H9 (cell line): ENCODE data around the gene PCID2. TPM values are rescaled to one million over a fixed set of nuclear protein-coding genes. Genes with fewer than 3 reads are reported as not detected.

Experiments used
- DNase-seq: peaks from one replicate; pipeline ENCODE4 v3.0.0-alpha.2; 2017
- H2AFZ ChIP-seq: one replicate; pipeline ENCODE4 v1.6.1; 2013; ENCODE audit warnings: mild to moderate bottlenecking, low read length, control low read depth, moderate library complexity
- H2AK5ac ChIP-seq: 2 replicates; pipeline ENCODE4 v1.6.1; 2013; ENCODE audit warnings: low read length, control low read depth, mixed read lengths; ENCODE audit not compliant: insufficient read length
- H2BK120ac ChIP-seq: one replicate; pipeline ENCODE4 v1.6.1; 2013; ENCODE audit warnings: low read depth, mild to moderate bottlenecking, low read length, control low read depth, inconsistent platforms; ENCODE audit not compliant: poor library complexity, severe bottlenecking
- H2BK12ac ChIP-seq: 2 replicates; pipeline ENCODE4 v1.6.1; 2013; ENCODE audit warnings: low read length, control low read depth, mixed read lengths, low read depth; ENCODE audit not compliant: insufficient read length
- H2BK15ac ChIP-seq: 2 replicates; pipeline ENCODE4 v1.6.1; 2013; ENCODE audit warnings: low read depth, low read length, control low read depth
- H2BK20ac ChIP-seq: one replicate; pipeline ENCODE4 v1.6.1; 2013; ENCODE audit warnings: low read depth, mild to moderate bottlenecking, low read length, control low read depth, inconsistent platforms; ENCODE audit not compliant: poor library complexity, severe bottlenecking
- H2BK5ac ChIP-seq: 2 replicates; pipeline ENCODE4 v1.6.1; 2013; ENCODE audit warnings: low read length, control low read depth, mixed read lengths; ENCODE audit not compliant: insufficient read length
- H3K14ac ChIP-seq: 2 replicates; pipeline ENCODE4 v1.6.1; 2013; ENCODE audit warnings: low read length, control low read depth; ENCODE audit not compliant: insufficient read depth
- H3K18ac ChIP-seq: 2 replicates; pipeline ENCODE4 v1.6.1; 2013; ENCODE audit warnings: low read depth, mild to moderate bottlenecking, mixed read lengths, low read length, control low read depth; ENCODE audit not compliant: insufficient read length
- H3K23ac ChIP-seq: 2 replicates; pipeline ENCODE4 v1.6.1; 2013; ENCODE audit warnings: low read length, control low read depth, mixed read lengths, low read depth; ENCODE audit not compliant: insufficient read length
- H3K23me2 ChIP-seq: 2 replicates; pipeline ENCODE4 v1.6.1; 2013; ENCODE audit warnings: low read depth, mild to moderate bottlenecking, mixed read lengths, low read length, control low read depth; ENCODE audit not compliant: insufficient read length, poor library complexity, severe bottlenecking
- H3K27ac ChIP-seq: 2 replicates; pipeline ENCODE4 v1.5.1; 2013; ENCODE audit warnings: low read length, control low read depth, mixed read lengths, low read depth; ENCODE audit not compliant: insufficient read length
- H3K27me3 ChIP-seq: 2 replicates; pipeline ENCODE4 v1.6.1; 2013; ENCODE audit warnings: low read length, control low read depth, inconsistent platforms; ENCODE audit not compliant: insufficient read depth
- H3K4ac ChIP-seq: 2 replicates; pipeline ENCODE4 v1.6.1; 2013; ENCODE audit warnings: low read depth, mild to moderate bottlenecking, control low read depth, inconsistent platforms, low read length, moderate library complexity
- H3K4me1 ChIP-seq: 2 replicates; pipeline ENCODE4 v1.6.1; 2013; ENCODE audit warnings: low read length, control low read depth, inconsistent platforms; ENCODE audit not compliant: insufficient read depth
- H3K4me2 ChIP-seq: 2 replicates; pipeline ENCODE4 v1.6.1; 2013; ENCODE audit warnings: low read length, control low read depth, mixed read lengths; ENCODE audit not compliant: insufficient read length, insufficient read depth
- H3K56ac ChIP-seq: 2 replicates; pipeline ENCODE4 v1.6.1; 2013; ENCODE audit warnings: low read depth, mild to moderate bottlenecking, mixed read lengths, low read length, control low read depth; ENCODE audit not compliant: insufficient read length
- H3K79me1 ChIP-seq: 2 replicates; pipeline ENCODE4 v1.6.1; 2013; ENCODE audit warnings: low read depth, mild to moderate bottlenecking, moderate library complexity, low read length, control low read depth, inconsistent platforms; ENCODE audit not compliant: insufficient read depth, poor library complexity, severe bottlenecking
- H3K79me2 ChIP-seq: 2 replicates; pipeline ENCODE4 v1.6.1; 2013; ENCODE audit warnings: low read length, control low read depth, inconsistent platforms; ENCODE audit not compliant: insufficient read depth
- H3K9ac ChIP-seq: 2 replicates; pipeline ENCODE4 v1.6.1; 2013; ENCODE audit warnings: low read length, control low read depth, mixed read lengths; ENCODE audit not compliant: insufficient read length; ENCODE audit errors: extremely low read depth
- H3K9me3 ChIP-seq: one replicate; pipeline ENCODE4 v1.6.1; 2013; ENCODE audit warnings: low read depth, low read length, inconsistent platforms; ENCODE audit not compliant: control insufficient read depth
- H3T11ph ChIP-seq: one replicate; pipeline ENCODE4 v1.6.1; 2013; ENCODE audit warnings: mild to moderate bottlenecking, low read length, control low read depth, inconsistent platforms
- H4K20me1 ChIP-seq: one replicate; pipeline ENCODE4 v1.6.1; 2013; ENCODE audit not compliant: control insufficient read depth, insufficient read length, insufficient read depth
- H4K5ac ChIP-seq: 2 replicates; pipeline ENCODE4 v1.6.1; 2013; ENCODE audit warnings: low read depth, mild to moderate bottlenecking, mixed read lengths, low read length, control low read depth; ENCODE audit not compliant: insufficient read length
- H4K8ac ChIP-seq: replicated peaks from 2 replicates; pipeline ENCODE4 v1.6.1; 2013; ENCODE audit warnings: low read length, control low read depth, mixed read lengths, low read depth; ENCODE audit not compliant: insufficient read length
- H4K91ac ChIP-seq: 2 replicates; pipeline ENCODE4 v1.6.1; 2013; ENCODE audit warnings: low read depth, mild to moderate bottlenecking, moderate library complexity, mixed read lengths, low read length, control low read depth; ENCODE audit not compliant: insufficient read length
- H3K27ac Mint-ChIP-seq, 3 experiments: 2 replicates in 2 of 3; 3 replicates in 1 of 3; pipeline ENCODE4 v1.8.0; 2020 to 2021; ENCODE audit warnings: mixed read lengths in 3 of 3, mild to moderate bottlenecking in 1 of 3, moderate library complexity in 1 of 3
- H3K27me3 Mint-ChIP-seq: 2 replicates; pipeline ENCODE4 v1.8.0; 2021; ENCODE audit warnings: low read depth, mild to moderate bottlenecking, moderate library complexity, mixed read lengths
- H3K36me3 Mint-ChIP-seq, 3 experiments: 2 replicates in 2 of 3; 3 replicates in 1 of 3; pipeline ENCODE4 v1.8.0; 2020 to 2021; ENCODE audit warnings: low read depth in 3 of 3, mixed read lengths in 3 of 3; ENCODE audit not compliant: insufficient read depth in 1 of 3
- H3K4me1 Mint-ChIP-seq, 2 experiments: 2 replicates each; pipeline ENCODE4 v1.8.0; 2020; ENCODE audit warnings: mixed read lengths in 2 of 2
- H3K4me3 Mint-ChIP-seq, 2 experiments: 2 replicates in 1 of 2; 3 replicates in 1 of 2; pipeline ENCODE4 v1.8.0; 2020 to 2021; ENCODE audit warnings: mild to moderate bottlenecking in 2 of 2, mixed read lengths in 2 of 2, moderate library complexity in 1 of 2
- H3K9me3 Mint-ChIP-seq, 2 experiments: 2 replicates in 1 of 2; 3 replicates in 1 of 2; pipeline ENCODE4 v1.8.0; 2020; ENCODE audit warnings: mild to moderate bottlenecking in 2 of 2, mixed read lengths in 2 of 2, moderate library complexity in 1 of 2
- CTCF ChIP-seq: fragments of 200-600 bp; sonication (generic); conservative IDR thresholded peaks from 3 replicates; pipeline ENCODE4 v1.8.0; 2021; ENCODE audit warnings: antibody characterized with exemption, mild to moderate bottlenecking
- WGBS: extraction: QIAGEN DNeasy Blood & Tissue Kit; methylation state at CpG from one replicate; pipeline ENCODE4 v1.1.7; 2013; ENCODE audit warnings: missing lambda C conversion rate, low lambda C conversion rate, mixed read lengths; ENCODE audit not compliant: insufficient read length; ENCODE audit errors: extremely low coverage; 5-methylcytosine and 5-hydroxymethylcytosine counted together
- total RNA-seq: library from RNA; stranded (reverse); gene quantifications from 2 replicates; pipeline ENCODE4 v1.2.1, GENCODE V29; 2021

Gene PCID2
- total RNA-seq, 1 experiment from 2014 or later: 66.0 TPM

GRCh38 chr13:113220141-113220598, 11.7 kb upstream of the PCID2 start:
- Histone ChIP-seq H3K14ac (no peak overlapping the region), H3K23me2 (no peaks in the 10 kb centered on the region), H3K27me3 (no peaks in the 10 kb centered on the region), H4K8ac (no peak overlapping the region), H2BK120ac (no peak overlapping the region), H3K18ac (no peak overlapping the region), H3K4ac (no peak overlapping the region), H2AFZ (no peak overlapping the region), H3T11ph (no peak overlapping the region), H2BK12ac (no peak overlapping the region), H3K79me2 (peaks cover 39% of the 10 kb centered on the region; the same call in 1 of the 2 replicates), H2BK20ac (no peak overlapping the region), H3K9me3 (no peaks in the 10 kb centered on the region), H3K9ac (no peak overlapping the region), H2BK15ac (no peak overlapping the region), H4K91ac (no peak overlapping the region), H2AK5ac (no peak overlapping the region), H3K79me1 (peaks cover 4% of the 10 kb centered on the region), H3K27ac (no peak overlapping the region), H3K23ac (no peak overlapping the region), H2BK5ac (no peak overlapping the region), H4K20me1 (no peaks in the 10 kb centered on the region), H3K4me1 (peaks cover 5% of the 10 kb centered on the region; the same call in 1 of the 2 replicates), H3K56ac (no peak overlapping the region), H4K5ac (no peak overlapping the region), H3K4me2 (no peak overlapping the region)
- Mint-ChIP-seq H3K36me3 (peaks cover 33 to 59% (median 51%) of the 10 kb centered on the region in 3 experiments), H3K27me3 (no peaks in the 10 kb centered on the region), H3K4me1 (no peaks in the 10 kb centered on the region), H3K4me3 (no peak overlapping the region; a peak in 1 of 5 replicates), H3K9me3 (no peaks in the 10 kb centered on the region), H3K27ac (peak overlapping the region in 2 of 3 experiments; percentile 74 to 87; a peak in 4 of 7 replicates)
- no CpG with 5 or more reads among the region's 13 CpGs for WGBS
- TF ChIP-seq CTCF: no peak
- no peak for DNase-seq
